Neural cell (in vitro differentiated cells): Measurements from ENCODE around the gene OAT. TPM values are rescaled to one million over a fixed set of nuclear protein-coding genes. Genes with fewer than 3 reads are reported as not detected.

Experiments
- H2AFZ ChIP-seq: fragments of 200-600, 300-800 bp; sonication (generic), shearing (Covaris generic); 2 replicates; pipeline ENCODE4 v1.6.0; 2014; ENCODE audit warnings: low read depth, mild to moderate bottlenecking, antibody characterized with exemption, low read length, moderate library complexity
- H3F3A ChIP-seq: fragments of 200-600 bp; shearing (Covaris generic); 2 replicates; pipeline ENCODE4 v1.6.1; 2016; ENCODE audit warnings: mild to moderate bottlenecking, moderate library complexity, mixed read lengths, antibody characterized with exemption, low read length; ENCODE audit not compliant: insufficient read depth, poor library complexity, severe bottlenecking
- H3K27ac ChIP-seq: fragments of 200-600, 300-800 bp; sonication (generic), shearing (Covaris generic); 2 replicates; pipeline ENCODE4 v1.5.1; 2014; ENCODE audit warnings: mild to moderate bottlenecking, low read length, moderate library complexity
- H3K27me3 ChIP-seq: fragments of 300-800, 200-600 bp; sonication (generic), shearing (Covaris generic); 2 replicates; pipeline ENCODE4 v1.6.0; 2014; ENCODE audit warnings: mild to moderate bottlenecking, low read depth, low read length, moderate library complexity; ENCODE audit not compliant: insufficient read depth
- H3K36me3 ChIP-seq: fragments of 300-800, 200-600 bp; sonication (generic), shearing (Covaris generic); 2 replicates; pipeline ENCODE4 v1.5.1; 2014; ENCODE audit warnings: mild to moderate bottlenecking, antibody characterized with exemption, low read length, moderate library complexity; ENCODE audit not compliant: insufficient read depth
- H3K4me2 ChIP-seq: fragments of 300-800, 200-600 bp; sonication (generic), shearing (Covaris generic); 2 replicates; pipeline ENCODE4 v1.6.0; 2014; ENCODE audit warnings: mild to moderate bottlenecking, low read length
- H3K4me3 ChIP-seq: fragments of 300-800, 200-600 bp; sonication (generic), shearing (Covaris generic); 2 replicates; pipeline ENCODE4 v1.5.1; 2014; ENCODE audit warnings: mild to moderate bottlenecking, low read length, moderate library complexity
- H3K79me2 ChIP-seq: fragments of 200-600 bp; shearing (Covaris generic); replicated peaks from 2 replicates; pipeline ENCODE4 v1.6.0; 2014; ENCODE audit warnings: mild to moderate bottlenecking, low read length, moderate library complexity; ENCODE audit not compliant: insufficient read depth
- H3K9ac ChIP-seq: fragments of 300-800, 200-600 bp; sonication (generic), shearing (Covaris generic); 2 replicates; pipeline ENCODE4 v1.6.1; 2016; ENCODE audit warnings: mild to moderate bottlenecking, low read length, mixed read lengths
- H3K9me2 ChIP-seq: fragments of 200-600 bp; shearing (Covaris generic); 2 replicates; pipeline ENCODE4 v1.6.1; 2016; ENCODE audit warnings: mild to moderate bottlenecking, low read length, mixed read lengths; ENCODE audit not compliant: insufficient read depth
- H3K9me3 ChIP-seq: fragments of 200-600, 300-800 bp; sonication (generic), shearing (Covaris generic); 2 replicates; pipeline ENCODE4 v1.6.1; 2016; ENCODE audit warnings: mild to moderate bottlenecking, mixed run types, low read length, moderate library complexity, mixed read lengths
- H4K20me1 ChIP-seq: fragments of 200-600 bp; shearing (Covaris generic); 2 replicates; pipeline ENCODE4 v1.6.1; 2016; ENCODE audit warnings: mild to moderate bottlenecking, mixed run types; ENCODE audit not compliant: insufficient read depth
- CTCF ChIP-seq: fragments of 450-650 bp; IDR thresholded peaks from 2 replicates; pipeline ENCODE4 v1.5.1; 2014; ENCODE audit warnings: antibody characterized with exemption, mild to moderate bottlenecking, moderate library complexity; ENCODE audit not compliant: poor library complexity, severe bottlenecking
- EP300 ChIP-seq: fragments of 450-650 bp; conservative IDR thresholded peaks from 2 replicates; pipeline ENCODE4 v1.6.1; 2014; ENCODE audit warnings: antibody characterized with exemption, mild to moderate bottlenecking, moderate library complexity; ENCODE audit not compliant: poor library complexity, severe bottlenecking
- EZH2 ChIP-seq: fragments of 200-600, 300-800 bp; shearing (Covaris generic), sonication (generic); IDR thresholded peaks from 2 replicates; pipeline ENCODE4 v1.6.1; 2014; ENCODE audit warnings: antibody characterized with exemption, low read length, borderline replicate concordance, mild to moderate bottlenecking; ENCODE audit not compliant: insufficient read depth, poor library complexity, severe bottlenecking
- MXI1 ChIP-seq: fragments of 450-650 bp; conservative IDR thresholded peaks from 2 replicates; pipeline ENCODE4 v1.6.1; 2014; ENCODE audit warnings: antibody characterized with exemption, mild to moderate bottlenecking; ENCODE audit not compliant: poor library complexity, severe bottlenecking
- POLR2AphosphoS5 ChIP-seq: IDR thresholded peaks from 2 replicates; pipeline ENCODE4 v1.6.1; 2012
- RAD21 ChIP-seq: fragments of 450-650 bp; conservative IDR thresholded peaks from 2 replicates; pipeline ENCODE4 v1.6.1; 2014; ENCODE audit warnings: antibody characterized with exemption, mild to moderate bottlenecking, moderate library complexity
- REST ChIP-seq: IDR thresholded peaks from 2 replicates; pipeline ENCODE4 v1.6.1; 2012; ENCODE audit warnings: borderline replicate concordance
- SMC3 ChIP-seq: fragments of 450-650 bp; conservative IDR thresholded peaks from 2 replicates; pipeline ENCODE4 v1.6.1; 2014; ENCODE audit warnings: antibody characterized with exemption, mild to moderate bottlenecking, moderate library complexity; ENCODE audit not compliant: poor library complexity
- TAF1 ChIP-seq: IDR thresholded peaks from 2 replicates; pipeline ENCODE4 v1.6.1; 2012; ENCODE audit warnings: low read depth
- polyA plus RNA-seq: library from polyadenylated mRNA; depleted of rRNA; stranded (reverse); fragments of >200 nt; gene quantifications from 2 replicates; pipeline ENCODE4 v1.2.3, GENCODE V29; 2014

OAT gene
- polyA plus RNA-seq, 1 donor from 2014 or later, result 132 TPM

GRCh38 chr10:124415210-124415609 is 3.5 kb downstream of the OAT start:
- Histone ChIP-seq H2AFZ (no peak overlapping the region), H3K36me3 (no peaks in the 10 kb centered on the region), H3F3A (no peaks in the 10 kb centered on the region), H3K9me3 (no peaks in the 10 kb centered on the region), H3K79me2 (peaks cover 31% of the 10 kb centered on the region), H3K27me3 (peaks cover 2% of the 10 kb centered on the region), H3K27ac (no peak overlapping the region), H3K4me2 (no peak overlapping the region), H3K9ac (no peak overlapping the region), H3K4me3 (no peak overlapping the region), H4K20me1 (no peaks in the 10 kb centered on the region), H3K9me2 (no peaks in the 10 kb centered on the region)
- TF ChIP-seq CTCF, result no peak
- TF ChIP-seq EP300, result no peak
- TF ChIP-seq EZH2, result no peak
- TF ChIP-seq RAD21, result no peak
- no peak for TF ChIP-seq MXI1
- no peak for TF ChIP-seq REST
- TF ChIP-seq TAF1, result no peak

- Histone ChIP-seq H4K20me1 (no peaks in the 10 kb centered on the region), H3K36me3 (no peaks in the 10 kb centered on the region), H3K9me2 (no peaks in the 10 kb centered on the region), H3K9me3 (no peaks in the 10 kb centered on the region), H3F3A (no peaks in the 10 kb centered on the region), H3K27me3 (no peaks in the 10 kb centered on the region), H2AFZ (no peak overlapping the region), H3K27ac (no peak overlapping the region), H3K4me3 (no peak overlapping the region), H3K4me2 (no peak overlapping the region), H3K9ac (no peak overlapping the region), H3K79me2 (peaks cover 31% of the 10 kb centered on the region)
- TF ChIP-seq REST (no peak), MXI1 (no peak), CTCF (no peak), POLR2AphosphoS5 (no peak), EZH2 (no peak), RAD21 (no peak), SMC3 (no peak), TAF1 (no peak), EP300 (no peak)
Observed at GRCh38 chr10:124414076-124414475, 4.6 kb downstream of the OAT start.
